ENCODE measurements around the gene RGS12. TPM values are rescaled to one million over a fixed set of nuclear protein-coding genes. Genes with fewer than 3 reads are reported as not detected.

Gene RGS12
- total RNA-seq, 4 donors from 2014 or later: 20.4 to 86.1 (median 34.1) TPM

GRCh38 chr4:3263876-3264193 lies 29.0 kb upstream of the RGS12 start:
- TF ChIP-seq, protein P1, sequence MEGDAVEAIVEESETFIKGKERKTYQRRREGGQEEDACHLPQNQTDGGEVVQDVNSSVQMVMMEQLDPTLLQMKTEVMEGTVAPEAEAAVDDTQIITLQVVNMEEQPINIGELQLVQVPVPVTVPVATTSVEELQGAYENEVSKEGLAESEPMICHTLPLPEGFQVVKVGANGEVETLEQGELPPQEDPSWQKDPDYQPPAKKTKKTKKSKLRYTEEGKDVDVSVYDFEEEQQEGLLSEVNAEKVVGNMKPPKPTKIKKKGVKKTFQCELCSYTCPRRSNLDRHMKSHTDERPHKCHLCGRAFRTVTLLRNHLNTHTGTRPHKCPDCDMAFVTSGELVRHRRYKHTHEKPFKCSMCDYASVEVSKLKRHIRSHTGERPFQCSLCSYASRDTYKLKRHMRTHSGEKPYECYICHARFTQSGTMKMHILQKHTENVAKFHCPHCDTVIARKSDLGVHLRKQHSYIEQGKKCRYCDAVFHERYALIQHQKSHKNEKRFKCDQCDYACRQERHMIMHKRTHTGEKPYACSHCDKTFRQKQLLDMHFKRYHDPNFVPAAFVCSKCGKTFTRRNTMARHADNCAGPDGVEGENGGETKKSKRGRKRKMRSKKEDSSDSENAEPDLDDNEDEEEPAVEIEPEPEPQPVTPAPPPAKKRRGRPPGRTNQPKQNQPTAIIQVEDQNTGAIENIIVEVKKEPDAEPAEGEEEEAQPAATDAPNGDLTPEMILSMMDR (IDR thresholded peaks at IDR 0.05; ENCODE audit: low read depth): no peak

- TF ChIP-seq, protein P1 (IDR thresholded peaks at IDR 0.05; ENCODE audit: low read depth): no peak
Observed at GRCh38 chr4:3266076-3266475, 26.7 kb upstream of the RGS12 start.

DNA sequence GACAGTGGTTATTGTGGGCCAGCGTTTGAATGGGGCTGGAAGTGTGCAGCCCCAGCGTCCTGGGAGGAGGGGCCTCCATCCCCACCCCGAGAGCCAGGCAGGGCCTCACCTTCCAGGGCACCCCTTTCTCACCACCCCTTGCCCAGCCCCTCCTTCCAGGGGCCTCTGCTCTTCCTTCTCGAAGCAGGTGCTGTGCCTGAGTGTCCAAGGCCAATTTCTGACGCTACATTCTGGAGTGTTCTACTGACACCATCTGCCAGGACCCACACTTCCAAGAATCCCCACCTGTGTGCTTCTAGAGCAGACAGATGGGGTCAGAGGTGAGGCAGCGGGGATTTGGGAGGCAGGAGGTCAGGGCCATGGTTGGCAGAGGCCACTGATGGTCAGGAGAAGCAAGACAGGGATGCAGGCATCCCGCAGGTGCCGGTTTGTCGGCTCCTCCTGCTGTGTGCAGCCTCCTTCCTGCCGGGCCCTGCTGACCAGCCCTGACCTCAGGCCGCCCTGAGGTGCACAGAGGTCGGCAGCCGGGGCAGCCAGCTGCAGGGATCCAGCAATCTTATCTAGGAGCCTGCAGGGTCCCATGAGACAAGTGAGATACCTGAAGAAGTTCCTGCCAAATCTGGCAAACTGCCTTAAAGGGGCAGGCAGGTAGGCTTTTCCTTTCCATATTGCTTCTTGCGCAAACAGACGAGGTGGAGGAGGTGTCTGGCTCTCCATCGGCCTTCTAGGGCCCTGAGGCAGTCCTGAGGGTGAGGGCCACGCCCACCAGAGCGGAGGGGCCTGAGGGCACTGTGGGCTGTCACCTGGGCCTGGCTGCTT lies 25.0 kb upstream of the RGS12 start:
- TF ChIP-seq, protein P1 (IDR thresholded peaks at IDR 0.05; ENCODE audit: low read depth): no peak

- TF ChIP-seq, protein P1 (IDR thresholded peaks at IDR 0.05; ENCODE audit: low read depth): no peak
Observed at GRCh38 chr4:3268395-3269104, 24.3 kb upstream of the RGS12 start.

DNA sequence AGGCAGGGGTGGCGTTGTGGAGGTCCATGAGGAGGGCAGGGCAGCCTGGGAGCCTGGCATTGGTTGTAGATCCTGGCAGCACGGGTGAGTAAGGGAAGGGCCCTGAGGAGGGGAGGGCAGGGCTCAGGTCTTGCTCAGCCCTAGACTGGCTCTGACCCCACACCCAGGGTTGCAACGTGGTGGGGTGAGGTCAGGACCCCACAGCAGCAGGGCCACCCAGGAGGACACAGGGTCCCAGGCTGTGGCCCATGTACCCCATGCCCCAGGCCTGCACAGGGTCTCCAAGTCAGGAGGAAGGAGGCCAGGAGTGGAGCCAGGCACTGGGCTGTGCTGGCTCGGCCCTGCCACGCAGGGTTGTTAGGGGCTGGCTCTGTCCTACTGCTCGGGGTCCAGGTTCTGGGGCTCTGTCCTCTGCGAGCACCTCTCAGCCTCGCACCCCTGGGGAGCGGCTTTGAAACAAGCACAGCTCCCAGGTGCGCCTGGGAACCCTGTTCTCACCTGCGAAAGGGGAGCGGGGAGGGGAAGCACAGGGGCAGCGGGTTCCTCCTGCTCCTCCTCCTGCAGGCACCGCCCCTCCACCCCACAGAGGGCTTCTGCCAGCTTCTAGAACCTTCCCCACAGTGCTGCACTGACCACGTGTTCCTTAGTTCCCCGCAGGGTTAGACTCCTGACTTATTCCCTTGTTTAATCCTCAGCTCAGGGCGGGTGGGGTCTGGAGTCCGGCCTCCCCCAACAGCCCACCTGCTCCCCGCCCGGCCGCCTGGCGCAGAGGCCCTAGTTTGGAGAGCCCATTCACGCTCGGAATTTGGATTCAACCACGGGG lies 23.5 kb upstream of the RGS12 start:
- TF ChIP-seq, protein P1 (IDR thresholded peaks at IDR 0.05; ENCODE audit: low read depth): no peak

GRCh38 chr4:3269991-3270611 lies 22.7 kb upstream of the RGS12 start:
- TF ChIP-seq, protein P1 (IDR thresholded peaks at IDR 0.05; ENCODE audit: low read depth): no peak

All from subcutaneous adipose tissue (tissue), 4 donors.